ENCODE results near the gene IGFBP4. TPM values are rescaled to one million over a fixed set of nuclear protein-coding genes. Genes with fewer than 3 reads are reported as not detected.

Gene IGFBP4
- total and polyA plus RNA-seq, 3 donors from 2014 or later, result 67.9 to 317 (median 76.7) TPM

DNA sequence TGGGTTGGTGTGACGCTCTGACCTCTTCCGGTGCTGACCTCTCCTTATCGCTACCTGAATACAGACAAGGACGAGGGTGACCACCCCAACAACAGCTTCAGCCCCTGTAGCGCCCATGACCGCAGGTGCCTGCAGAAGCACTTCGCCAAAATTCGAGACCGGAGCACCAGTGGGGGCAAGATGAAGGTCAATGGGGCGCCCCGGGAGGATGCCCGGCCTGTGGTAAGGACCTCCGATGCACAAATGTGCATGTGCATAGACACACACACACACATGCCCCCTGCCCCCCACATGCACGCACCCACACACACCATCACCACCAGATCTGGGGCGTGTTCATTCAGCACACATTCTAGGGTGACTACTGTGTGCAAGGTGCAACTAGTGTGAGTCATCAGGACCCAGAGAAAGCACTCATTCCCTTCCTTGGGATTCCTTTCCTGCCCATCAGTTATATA lies 9.7 kb downstream of the IGFBP4 start:
- Histone ChIP-seq H3K27ac (peak overlapping the region in 1 of 2 donors; percentile 83), H3K36me3 (ENCODE audit: low read depth, missing control alignments) (no peaks in the 10 kb centered on the region), H3K4me1 (peaks cover 48% of the 10 kb centered on the region), H3K27me3 (no peaks in the 10 kb centered on the region), H3K9me3 (no peaks in the 10 kb centered on the region), H3K4me3 (no peak overlapping the region)
- intact Hi-C loops (cut with DNase I; ENCODE audit: low total_unique reads), result no loop called here
- no peak for DNase-seq
- WGBS, 2 donors, result 67 to 69% methylated on average over 11 to 15 of the region's 15 CpGs
- TF ChIP-seq, protein P1, sequence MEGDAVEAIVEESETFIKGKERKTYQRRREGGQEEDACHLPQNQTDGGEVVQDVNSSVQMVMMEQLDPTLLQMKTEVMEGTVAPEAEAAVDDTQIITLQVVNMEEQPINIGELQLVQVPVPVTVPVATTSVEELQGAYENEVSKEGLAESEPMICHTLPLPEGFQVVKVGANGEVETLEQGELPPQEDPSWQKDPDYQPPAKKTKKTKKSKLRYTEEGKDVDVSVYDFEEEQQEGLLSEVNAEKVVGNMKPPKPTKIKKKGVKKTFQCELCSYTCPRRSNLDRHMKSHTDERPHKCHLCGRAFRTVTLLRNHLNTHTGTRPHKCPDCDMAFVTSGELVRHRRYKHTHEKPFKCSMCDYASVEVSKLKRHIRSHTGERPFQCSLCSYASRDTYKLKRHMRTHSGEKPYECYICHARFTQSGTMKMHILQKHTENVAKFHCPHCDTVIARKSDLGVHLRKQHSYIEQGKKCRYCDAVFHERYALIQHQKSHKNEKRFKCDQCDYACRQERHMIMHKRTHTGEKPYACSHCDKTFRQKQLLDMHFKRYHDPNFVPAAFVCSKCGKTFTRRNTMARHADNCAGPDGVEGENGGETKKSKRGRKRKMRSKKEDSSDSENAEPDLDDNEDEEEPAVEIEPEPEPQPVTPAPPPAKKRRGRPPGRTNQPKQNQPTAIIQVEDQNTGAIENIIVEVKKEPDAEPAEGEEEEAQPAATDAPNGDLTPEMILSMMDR (IDR thresholded peaks at IDR 0.05), result no peak
- no peak for TF ChIP-seq POLR2A (IDR thresholded peaks at IDR 0.05)

GRCh38 chr17:40453881-40454612 lies 10.8 kb downstream of the IGFBP4 start:
- Histone ChIP-seq H3K27ac (peak overlapping the region in 1 of 2 donors; percentile 83), H3K4me1 (peaks cover 47% of the 10 kb centered on the region)
- 76 to 88% methylated on average over 19 of the region's 19 CpGs for WGBS, 2 donors

DNA sequence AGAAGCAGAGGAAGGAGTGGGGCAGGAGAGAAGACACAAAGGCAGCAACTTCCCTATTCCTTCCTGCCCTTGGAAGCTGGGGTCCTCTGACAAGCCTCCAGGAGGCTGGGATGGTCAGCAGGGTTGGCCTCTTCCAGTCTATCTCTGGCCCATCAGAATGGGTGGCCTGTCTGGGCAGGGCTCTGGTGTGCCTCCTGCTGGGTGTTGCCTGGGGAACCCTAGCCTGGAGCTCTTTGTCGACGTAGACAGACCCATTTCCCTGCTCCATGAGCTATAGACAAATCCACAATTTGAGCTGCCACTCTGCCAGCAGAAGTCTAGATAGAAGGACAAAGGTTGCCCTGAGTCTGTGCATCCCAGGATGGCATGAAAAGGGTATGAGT lies 11.4 kb downstream of the IGFBP4 start:
- Histone ChIP-seq H3K36me3 (ENCODE audit: low read depth, missing control alignments) (no peaks in the 10 kb centered on the region), H3K4me1 (peaks cover 46% of the 10 kb centered on the region), H3K9me3 (no peaks in the 10 kb centered on the region), H3K27ac (no peak overlapping the region), H3K27me3 (no peaks in the 10 kb centered on the region), H3K4me3 (no peak overlapping the region)
- intact Hi-C loops (cut with DNase I; ENCODE audit: low total_unique reads), result no loop called here
- 71 to 84% methylated on average over 2 of the region's 2 CpGs for WGBS, 2 donors
- TF ChIP-seq, protein P1 (IDR thresholded peaks at IDR 0.05), result no peak
- TF ChIP-seq POLR2A (IDR thresholded peaks at IDR 0.05), result no peak
- DNase-seq, result no peak

More at GRCh38 chr17:40453881-40454612, 10.8 kb downstream of the IGFBP4 start:
- TF ChIP-seq, protein P1 (IDR thresholded peaks at IDR 0.05), result no peak
- no peak for TF ChIP-seq POLR2A (IDR thresholded peaks at IDR 0.05)
- Histone ChIP-seq H3K4me3 (no peak overlapping the region), H3K36me3 (ENCODE audit: low read depth, missing control alignments) (no peaks in the 10 kb centered on the region), H3K27me3 (no peaks in the 10 kb centered on the region), H3K9me3 (no peaks in the 10 kb centered on the region)
- intact Hi-C loops (cut with DNase I; ENCODE audit: low total_unique reads), result no loop called here
- DNase-seq, result no peak

DNA sequence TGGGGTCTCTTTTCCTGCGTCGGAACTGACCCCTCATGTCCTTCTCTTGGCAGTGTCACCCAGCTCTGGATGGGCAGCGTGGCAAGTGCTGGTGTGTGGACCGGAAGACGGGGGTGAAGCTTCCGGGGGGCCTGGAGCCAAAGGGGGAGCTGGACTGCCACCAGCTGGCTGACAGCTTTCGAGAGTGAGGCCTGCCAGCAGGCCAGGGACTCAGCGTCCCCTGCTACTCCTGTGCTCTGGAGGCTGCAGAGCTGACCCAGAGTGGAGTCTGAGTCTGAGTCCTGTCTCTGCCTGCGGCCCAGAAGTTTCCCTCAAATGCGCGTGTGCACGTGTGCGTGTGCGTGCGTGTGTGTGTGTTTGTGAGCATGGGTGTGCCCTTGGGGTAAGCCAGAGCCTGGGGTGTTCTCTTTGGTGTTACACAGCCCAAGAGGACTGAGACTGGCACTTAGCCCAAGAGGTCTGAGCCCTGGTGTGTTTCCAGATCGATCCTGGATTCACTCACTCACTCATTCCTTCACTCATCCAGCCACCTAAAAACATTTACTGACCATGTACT lies 13.2 kb downstream of the IGFBP4 start:
- TF ChIP-seq, protein P1 (IDR thresholded peaks at IDR 0.05), result no peak
- TF ChIP-seq POLR2A (IDR thresholded peaks at IDR 0.05), result no peak
- Histone ChIP-seq H3K36me3 (ENCODE audit: low read depth, missing control alignments) (no peaks in the 10 kb centered on the region), H3K27ac (peak overlapping the region in 1 of 2 donors; percentile 73), H3K9me3 (no peaks in the 10 kb centered on the region), H3K4me1 (peaks cover 38% of the 10 kb centered on the region), H3K4me3 (no peak overlapping the region), H3K27me3 (no peaks in the 10 kb centered on the region)
- intact Hi-C loops (cut with DNase I; ENCODE audit: low total_unique reads), result no loop called here
- DNase-seq, result no peak
- WGBS, 2 donors, result 50 to 51% methylated on average over 8 to 10 of the region's 16 CpGs

Measured in testis (tissue), 3 donors.